ENCODE data around the gene RASGRP1.
A peak's percentile ranks its signal among the peaks of the same experiment; 100 is the strongest.
"Not testable (repeated sequence)": the region's sequence is repeated elsewhere in the genome, so short reads cannot be mapped to it uniquely, and the experiment has no call there.

The RASGRP1 gene

DNA sequence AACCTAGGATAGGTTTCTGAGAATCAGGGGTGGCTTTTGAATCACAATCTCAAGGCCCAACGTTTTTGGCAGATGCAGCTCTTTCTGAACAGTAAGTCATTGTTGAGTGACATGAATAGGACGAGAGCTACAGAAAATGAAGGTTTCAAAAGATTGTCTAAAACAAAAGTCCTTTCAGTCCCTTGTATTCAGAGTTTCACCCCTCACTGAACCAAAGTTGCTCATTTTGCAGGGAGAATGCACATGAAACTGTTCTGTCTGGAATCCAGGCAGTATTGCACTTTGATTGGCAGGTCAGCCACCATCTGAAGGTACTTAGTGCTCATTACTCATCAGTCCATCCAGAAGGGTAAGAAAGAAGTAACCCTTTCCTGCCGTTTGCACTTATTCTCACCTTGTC lies 24.1 kb upstream of the RASGRP1 start:
- Mint-ChIP-seq H3K27me3 (no peaks in the 10 kb centered on the region), H3K27ac (peak overlapping the region in 1 of 2 donors; percentile 29), H3K9me3 (peaks cover 7 to 10% of the 10 kb centered on the region in 2 donors), H3K4me1 (peaks cover 37% of the 10 kb centered on the region), H3K4me3 (no peak overlapping the region)
- no peak for ATAC-seq
- DNase-seq, result no peak

GRCh38 chr15:38587214-38587613 lies 22.6 kb upstream of the RASGRP1 start:
- peaks cover 33% of the 10 kb centered on the region for H3K4me1 Mint-ChIP-seq
- H3K9me3 Mint-ChIP-seq, result peaks cover 7 to 15% of the 10 kb centered on the region in 2 donors
- H3K4me3 Mint-ChIP-seq, result peak overlapping the region in 1 of 2 donors; percentile 46
- ATAC-seq (peak; percentile 52), DNase-seq (peak in 1 of 2 donors; percentile 9)
- no peaks in the 10 kb centered on the region for H3K27me3 Mint-ChIP-seq
- peak overlapping the region in 1 of 2 donors; percentile 20 for H3K27ac Mint-ChIP-seq

GRCh38 chr15:38586005-38586404 lies 21.4 kb upstream of the RASGRP1 start:
- Mint-ChIP-seq H3K9me3 (peaks cover 7 to 15% of the 10 kb centered on the region in 2 donors), H3K4me1 (peaks cover 33% of the 10 kb centered on the region)
- not testable (repeated sequence) for DNase-seq, H3K4me3 Mint-ChIP-seq, H3K27me3 Mint-ChIP-seq, ATAC-seq, H3K27ac Mint-ChIP-seq

GRCh38 chr15:38578626-38579025 lies 14.0 kb upstream of the RASGRP1 start:
- ATAC-seq (no peak), DNase-seq (no peak)
- H3K27me3 Mint-ChIP-seq, result no peaks in the 10 kb centered on the region
- no peak overlapping the region for H3K4me3 Mint-ChIP-seq
- H3K9me3 Mint-ChIP-seq, result peaks cover 0 to 4% of the 10 kb centered on the region in 2 donors
- H3K27ac Mint-ChIP-seq, result no peak overlapping the region
- H3K4me1 Mint-ChIP-seq, result peaks cover 31% of the 10 kb centered on the region

DNA sequence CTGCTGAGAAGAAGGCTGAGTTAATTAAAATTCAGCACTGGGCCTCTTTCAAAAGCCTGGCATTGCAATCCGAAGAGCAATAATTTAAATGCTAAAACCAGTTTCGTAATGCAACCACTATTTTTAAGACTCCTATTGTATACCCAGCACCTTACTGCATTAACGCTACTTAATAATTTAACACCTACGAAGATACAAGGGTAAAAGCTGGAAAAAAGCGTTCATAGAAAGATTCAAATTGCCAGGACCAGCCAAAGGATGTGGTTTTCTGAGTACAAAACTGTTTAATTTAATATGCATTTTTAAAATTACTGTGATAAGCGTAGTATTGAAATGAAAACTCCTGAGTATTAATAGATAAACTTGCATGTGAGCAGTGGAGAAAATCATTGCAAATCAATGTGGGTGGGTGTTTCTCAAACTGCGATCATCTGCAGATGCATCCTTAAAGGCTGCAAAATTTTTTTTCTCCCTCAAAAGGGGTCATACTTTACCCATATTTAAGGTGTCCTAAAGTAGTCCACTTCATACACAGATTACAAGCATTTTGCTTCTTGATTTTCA lies 12.9 kb upstream of the RASGRP1 start:
- ATAC-seq (no peak), DNase-seq (no peak)
- Mint-ChIP-seq H3K27me3 (no peaks in the 10 kb centered on the region), H3K27ac (peak overlapping the region in 1 of 2 donors; percentile 42), H3K9me3 (peaks cover 0 to 2% of the 10 kb centered on the region in 2 donors), H3K4me3 (no peak overlapping the region), H3K4me1 (peaks cover 31% of the 10 kb centered on the region)

- DNase-seq (no peak), ATAC-seq (no peak)
Observed at GRCh38 chr15:38576837-38577236, 12.2 kb upstream of the RASGRP1 start.

DNA sequence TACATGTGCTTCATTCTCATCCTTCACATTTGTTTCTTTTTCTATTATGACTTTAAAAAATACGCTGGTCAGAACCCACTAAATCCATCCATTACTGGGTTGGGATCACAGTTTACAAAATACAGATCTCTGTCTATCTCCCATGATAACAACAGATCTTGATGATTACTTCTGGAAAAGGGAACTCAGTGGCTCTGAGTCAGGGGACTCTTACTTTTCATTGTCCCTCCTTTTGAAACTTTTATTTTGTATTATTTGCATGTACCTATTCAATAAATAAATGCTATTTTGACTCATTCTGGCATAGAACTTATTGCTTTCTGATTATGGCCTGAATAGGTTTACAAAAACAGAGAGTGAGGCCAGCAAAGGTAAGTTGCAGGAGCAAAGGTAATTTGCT lies 11.6 kb upstream of the RASGRP1 start:
- Mint-ChIP-seq H3K9me3 (peaks cover 3 to 10% of the 10 kb centered on the region in 2 donors), H3K4me1 (peaks cover 31% of the 10 kb centered on the region), H3K4me3 (no peak overlapping the region), H3K27ac (no peak overlapping the region), H3K27me3 (no peaks in the 10 kb centered on the region)
- DNase-seq (no peak), ATAC-seq (no peak)

More at GRCh38 chr15:38576837-38577236, 12.2 kb upstream of the RASGRP1 start:
- no peaks in the 10 kb centered on the region for H3K27me3 Mint-ChIP-seq
- H3K9me3 Mint-ChIP-seq, result peaks cover 0 to 8% of the 10 kb centered on the region in 2 donors
- H3K4me3 Mint-ChIP-seq, result peak overlapping the region; percentile 0 to 24
- H3K27ac Mint-ChIP-seq, result peak overlapping the region in 1 of 2 donors; percentile 42
- H3K4me1 Mint-ChIP-seq, result peaks cover 31% of the 10 kb centered on the region

- Mint-ChIP-seq H3K4me3 (peak overlapping the region; percentile 86 to 95), H3K4me1 (peaks cover 44% of the 10 kb centered on the region), H3K9me3 (peaks cover under 1 to 9% of the 10 kb centered on the region in 2 donors), H3K27ac (peak overlapping the region; percentile 89 to 97), H3K27me3 (no peaks in the 10 kb centered on the region)
- ATAC-seq (no peak), DNase-seq (no peak)
Observed at GRCh38 chr15:38565287-38565670, 665 bp upstream of the RASGRP1 start.

DNA sequence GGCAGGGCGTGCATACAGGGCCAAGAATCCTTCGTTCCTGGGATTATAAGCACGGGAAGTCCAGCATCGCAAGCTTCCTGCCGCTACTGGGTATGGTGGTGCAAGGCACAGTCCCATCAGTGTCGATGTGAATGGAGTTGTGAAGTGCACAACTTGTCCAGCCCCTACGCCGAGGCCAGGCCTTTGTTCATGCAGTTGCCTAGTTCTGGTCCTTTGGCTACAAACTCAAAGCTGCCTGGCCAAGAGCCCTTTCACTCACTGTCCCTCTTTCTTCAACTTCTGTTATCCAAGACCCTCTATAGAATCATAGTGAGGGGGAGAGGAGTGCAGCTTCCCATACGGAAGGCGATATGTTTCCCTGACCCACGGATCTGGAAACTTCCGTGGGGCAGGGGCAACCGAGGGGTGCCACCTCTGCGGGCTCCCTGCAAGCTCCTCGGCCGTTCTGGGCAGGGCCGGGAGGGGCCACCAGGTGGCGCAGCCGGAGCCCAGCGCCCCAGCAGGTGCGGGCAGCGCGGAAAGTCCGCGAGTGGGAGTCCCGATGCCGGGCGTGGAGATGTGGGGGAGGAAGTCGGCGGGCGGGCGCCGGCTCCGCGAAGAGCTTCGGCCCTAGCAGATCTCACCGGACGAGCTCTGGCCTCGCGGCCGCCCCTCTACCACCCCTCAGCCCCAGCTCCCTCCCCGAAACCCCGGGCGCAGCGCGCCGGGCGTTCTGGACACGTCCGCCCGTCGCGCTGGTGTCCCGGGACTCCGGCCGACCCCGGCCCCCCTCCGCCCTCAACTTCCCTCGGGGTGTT lies 693 bp downstream of the RASGRP1 start:
- H3K27ac Mint-ChIP-seq, result peak overlapping the region; percentile 97 to 98
- peak; percentile 88 to 89 for DNase-seq
- peaks cover 0 to 7% of the 10 kb centered on the region in 2 donors for H3K9me3 Mint-ChIP-seq
- H3K4me3 Mint-ChIP-seq, result peak overlapping the region; percentile 86 to 95
- no peaks in the 10 kb centered on the region for H3K27me3 Mint-ChIP-seq
- ATAC-seq, result peak; percentile 76
- H3K4me1 Mint-ChIP-seq, result peaks cover 58% of the 10 kb centered on the region

- ATAC-seq, result no peak
- H3K4me1 Mint-ChIP-seq, result peaks cover 74% of the 10 kb centered on the region
- H3K27ac Mint-ChIP-seq, result peak overlapping the region; percentile 39 to 98
- no peak for DNase-seq
- peak overlapping the region; percentile 86 to 95 for H3K4me3 Mint-ChIP-seq
- H3K27me3 Mint-ChIP-seq, result no peaks in the 10 kb centered on the region
- H3K9me3 Mint-ChIP-seq, result no peaks in the 10 kb centered on the region
Observed at GRCh38 chr15:38562278-38562677, 2.3 kb downstream of the RASGRP1 start.

DNA sequence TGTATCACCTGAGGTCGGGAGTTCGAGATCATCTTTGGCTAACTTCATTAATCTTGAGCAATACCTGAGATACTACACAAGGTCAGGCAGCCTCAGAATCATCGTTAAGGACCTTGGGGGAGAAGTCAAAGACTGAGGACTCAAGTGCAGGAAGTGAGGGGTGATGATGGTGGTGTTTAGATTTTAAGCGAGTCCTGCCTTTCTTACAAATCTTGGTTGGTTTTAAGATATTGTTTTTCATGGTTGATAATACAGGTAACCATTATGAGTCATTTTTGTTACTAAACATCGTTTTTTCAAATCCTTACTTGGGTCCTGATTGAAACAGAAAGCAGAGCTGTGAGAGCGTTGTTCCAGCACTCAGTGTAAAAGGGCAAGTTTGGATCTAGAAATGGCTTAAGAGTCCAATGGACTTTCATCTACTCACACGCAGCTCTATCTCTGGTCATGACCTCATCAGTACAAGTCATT lies 4.1 kb downstream of the RASGRP1 start:
- H3K27me3 Mint-ChIP-seq, result no peaks in the 10 kb centered on the region
- peak overlapping the region; percentile 87 to 96 for H3K27ac Mint-ChIP-seq
- H3K4me3 Mint-ChIP-seq, result peak overlapping the region; percentile 86 to 95
- DNase-seq (peak; percentile 24 to 49), ATAC-seq (peak; percentile 52)
- no peaks in the 10 kb centered on the region for H3K9me3 Mint-ChIP-seq
- peaks cover 84% of the 10 kb centered on the region for H3K4me1 Mint-ChIP-seq

DNA sequence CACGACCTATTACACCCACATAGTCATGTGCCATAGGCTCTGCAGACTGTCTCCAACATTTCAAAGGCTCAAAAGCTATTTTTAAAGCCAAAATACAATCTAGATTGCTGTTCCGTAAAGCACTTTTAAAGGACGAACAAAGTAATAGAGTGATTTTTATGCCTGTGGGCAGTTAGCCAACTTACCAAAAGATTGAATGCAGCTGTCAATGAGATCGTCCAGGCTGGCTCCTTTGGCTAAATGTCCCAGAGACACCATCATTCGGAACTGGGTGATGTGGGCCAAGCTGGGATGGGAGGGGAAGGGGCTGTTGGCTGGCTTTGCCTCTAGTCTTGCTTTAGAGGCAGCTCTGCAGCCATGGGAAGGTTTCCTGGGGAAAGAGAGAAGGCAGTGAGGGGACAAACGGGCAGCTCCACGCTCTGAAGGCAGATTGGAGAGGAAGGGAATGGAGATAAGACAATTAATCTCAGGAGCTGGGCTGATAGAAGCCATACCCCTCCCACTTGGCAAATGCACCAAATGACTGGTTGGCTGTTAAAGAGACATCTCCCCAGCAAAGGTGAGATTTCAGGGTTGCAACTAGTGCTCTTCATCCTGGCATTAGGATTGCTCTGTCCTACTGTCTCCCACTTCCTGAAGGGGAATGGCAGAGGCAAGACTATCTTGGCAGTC lies 4.8 kb downstream of the RASGRP1 start:
- Mint-ChIP-seq H3K4me1 (peaks cover 84% of the 10 kb centered on the region), H3K4me3 (peak overlapping the region; percentile 86 to 95), H3K27ac (peak overlapping the region; percentile 87 to 96), H3K9me3 (no peaks in the 10 kb centered on the region), H3K27me3 (no peaks in the 10 kb centered on the region)
- DNase-seq, result no peak
- no peak for ATAC-seq

DNA sequence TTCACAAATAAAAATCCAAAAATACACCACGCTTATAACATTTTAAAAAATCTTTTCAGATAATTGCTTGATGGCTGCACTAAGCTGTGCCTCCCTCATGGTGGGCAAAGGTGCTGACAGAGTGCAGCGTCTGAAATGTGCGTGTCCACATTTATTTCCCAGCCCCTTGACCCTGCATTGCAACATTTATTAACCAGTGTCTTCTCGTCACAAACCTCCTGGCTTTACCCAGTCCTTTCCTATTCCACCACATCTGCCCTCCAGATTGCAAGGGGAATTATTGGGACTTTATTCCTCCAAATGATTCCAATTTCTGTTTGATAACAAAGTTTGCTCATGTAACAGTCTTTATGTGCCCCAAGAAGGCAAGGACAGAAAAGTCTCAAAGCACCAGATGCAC lies 5.5 kb downstream of the RASGRP1 start:
- Mint-ChIP-seq H3K4me1 (peaks cover 89% of the 10 kb centered on the region), H3K4me3 (peak overlapping the region; percentile 86 to 95), H3K27me3 (no peaks in the 10 kb centered on the region), H3K9me3 (no peaks in the 10 kb centered on the region), H3K27ac (peak overlapping the region in 1 of 2 donors; percentile 96)
- DNase-seq (no peak), ATAC-seq (no peak)

DNA sequence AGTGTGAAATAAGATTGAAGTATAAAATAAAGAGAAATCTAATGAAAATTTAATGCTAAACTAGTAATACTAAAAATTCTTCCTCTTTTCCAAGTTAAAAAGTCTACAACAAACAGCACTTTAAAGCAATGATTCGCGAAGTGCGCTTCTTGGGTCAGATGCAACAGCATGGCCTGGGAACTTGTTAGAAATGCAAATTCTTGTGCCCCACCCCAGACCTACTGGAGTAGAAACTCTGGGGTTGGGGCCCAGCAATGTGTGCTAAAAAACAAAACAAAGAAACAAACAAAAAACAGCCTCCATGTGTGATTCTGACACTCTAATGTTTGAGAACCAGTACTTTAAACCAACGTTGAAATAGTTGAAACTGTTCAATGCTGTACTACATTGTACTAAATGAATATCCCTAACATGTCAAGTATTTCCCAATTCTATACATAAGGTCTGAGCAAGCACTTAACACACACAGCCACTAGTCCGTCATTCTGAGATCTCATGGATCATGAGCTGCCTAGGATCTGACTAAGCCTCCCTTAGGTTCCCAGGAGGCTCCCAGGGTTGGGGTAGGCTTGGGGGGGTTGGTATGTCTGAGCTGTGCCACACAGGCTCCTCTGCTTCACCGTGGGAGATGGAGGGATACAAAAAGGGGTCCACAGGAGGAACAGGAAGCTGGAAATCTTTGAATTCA lies 6.1 kb downstream of the RASGRP1 start:
- Mint-ChIP-seq H3K4me3 (peak overlapping the region; percentile 75 to 95), H3K27ac (peak overlapping the region; percentile 64 to 75), H3K9me3 (no peaks in the 10 kb centered on the region), H3K4me1 (peaks cover 95% of the 10 kb centered on the region), H3K27me3 (no peaks in the 10 kb centered on the region)
- no peak for ATAC-seq
- no peak for DNase-seq

GRCh38 chr15:38557921-38558320 lies 6.7 kb downstream of the RASGRP1 start:
- peak overlapping the region; percentile 67 to 75 for H3K4me3 Mint-ChIP-seq
- ATAC-seq (no peak), DNase-seq (no peak)

More at GRCh38 chr15:38557921-38558320, 6.7 kb downstream of the RASGRP1 start:
- Mint-ChIP-seq H3K9me3 (no peaks in the 10 kb centered on the region), H3K4me1 (peaks cover 100% of the 10 kb centered on the region), H3K27me3 (no peaks in the 10 kb centered on the region), H3K27ac (peak overlapping the region; percentile 64 to 75)
